ENCODE results near the gene SCN3B.
"Not testable (repeated sequence)": the region's sequence is repeated elsewhere in the genome, so short reads cannot be mapped to it uniquely, and the experiment has no call there.

The SCN3B gene

GRCh38 chr11:123678246-123678645 lies 23.8 kb upstream of the SCN3B start:
- DNase-seq = no peak
- TF ChIP-seq GATA1 (IDR thresholded peaks at IDR 0.05; ENCODE audit: low read depth, low read length) = no peak

DNA sequence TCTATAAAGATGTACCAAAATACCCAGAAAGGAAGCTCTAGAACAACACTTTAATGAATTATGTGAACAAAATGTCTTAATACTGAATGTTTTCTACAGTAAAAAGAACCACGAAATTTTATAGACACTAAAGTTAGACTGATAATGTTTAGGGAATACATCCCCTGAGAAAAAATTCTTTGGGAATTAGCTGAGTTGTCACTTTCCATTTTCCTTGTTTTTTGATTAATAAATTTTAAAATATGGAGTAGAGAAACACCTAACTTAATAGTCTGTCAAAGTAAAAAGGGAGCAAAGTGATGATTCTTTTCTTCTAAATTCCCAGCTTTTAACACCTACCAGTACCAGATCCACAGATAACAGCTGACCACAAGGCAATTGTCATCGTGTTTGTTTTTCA lies 23.1 kb upstream of the SCN3B start:
- no peak for DNase-seq
- no peak for TF ChIP-seq GATA1 (IDR thresholded peaks at IDR 0.05; ENCODE audit: low read depth, low read length)
- TF ChIP-seq POLR2A (IDR thresholded peaks at IDR 0.05; ENCODE audit: low read length) = no peak

GRCh38 chr11:123674297-123674696 lies 19.9 kb upstream of the SCN3B start:
- DNase-seq = no peak
- TF ChIP-seq GATA1 (IDR thresholded peaks at IDR 0.05; ENCODE audit: low read depth, low read length) = no peak
- TF ChIP-seq POLR2A (IDR thresholded peaks at IDR 0.05; ENCODE audit: low read length) = no peak

DNA sequence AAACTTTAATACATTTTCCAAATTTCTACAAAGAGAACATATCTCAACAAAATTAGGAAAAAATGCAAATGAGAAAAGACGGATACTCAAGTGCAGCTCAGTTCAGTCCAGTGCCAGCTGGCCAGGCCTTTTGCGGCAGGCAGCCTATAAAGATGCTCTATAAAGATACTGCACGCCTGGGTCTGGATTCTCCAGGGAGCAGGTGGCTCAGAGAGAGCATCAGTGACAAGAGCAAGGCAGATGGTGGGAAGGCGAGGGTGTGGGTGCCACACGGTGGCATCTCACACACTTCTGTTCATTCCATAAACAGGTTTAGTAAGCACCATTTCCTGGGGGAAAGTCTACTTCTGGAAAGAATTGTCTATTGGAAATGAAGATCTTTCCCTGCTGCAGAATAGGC lies 18.1 kb upstream of the SCN3B start:
- no peak for TF ChIP-seq GATA1 (IDR thresholded peaks at IDR 0.05; ENCODE audit: low read depth, low read length)
- no peak for TF ChIP-seq POLR2A (IDR thresholded peaks at IDR 0.05; ENCODE audit: low read length)
- no peak for DNase-seq

GRCh38 chr11:123671534-123671933 lies 17.1 kb upstream of the SCN3B start:
- DNase-seq = no peak
- no peak for TF ChIP-seq GATA1 (IDR thresholded peaks at IDR 0.05; ENCODE audit: low read depth, low read length)
- no peak for TF ChIP-seq POLR2A (IDR thresholded peaks at IDR 0.05; ENCODE audit: low read length)

GRCh38 chr11:123670081-123670480 lies 15.7 kb upstream of the SCN3B start:
- TF ChIP-seq POLR2A (IDR thresholded peaks at IDR 0.05; ENCODE audit: low read length) = no peak
- no peak for TF ChIP-seq GATA1 (IDR thresholded peaks at IDR 0.05; ENCODE audit: low read depth, low read length)
- no peak for DNase-seq

- TF ChIP-seq GATA1 (IDR thresholded peaks at IDR 0.05; ENCODE audit: low read depth, low read length) (no peak), POLR2A (IDR thresholded peaks at IDR 0.05; ENCODE audit: low read length) (no peak)
- DNase-seq = no peak
Observed at GRCh38 chr11:123665306-123665705, 10.9 kb upstream of the SCN3B start.

GRCh38 chr11:123659965-123660364 lies 5.5 kb upstream of the SCN3B start:
- not testable (repeated sequence) for DNase-seq

GRCh38 chr11:123659311-123659710 lies 4.9 kb upstream of the SCN3B start:
- TF ChIP-seq POLR2A (IDR thresholded peaks at IDR 0.05; ENCODE audit: low read length) = no peak
- TF ChIP-seq GATA1 (IDR thresholded peaks at IDR 0.05; ENCODE audit: low read depth, low read length) = no peak
- no peak for DNase-seq

GRCh38 chr11:123653827-123654565 lies 428 bp downstream of the SCN3B start:
- TF ChIP-seq POLR2A (IDR thresholded peaks at IDR 0.05; ENCODE audit: low read length) = no peak

DNA sequence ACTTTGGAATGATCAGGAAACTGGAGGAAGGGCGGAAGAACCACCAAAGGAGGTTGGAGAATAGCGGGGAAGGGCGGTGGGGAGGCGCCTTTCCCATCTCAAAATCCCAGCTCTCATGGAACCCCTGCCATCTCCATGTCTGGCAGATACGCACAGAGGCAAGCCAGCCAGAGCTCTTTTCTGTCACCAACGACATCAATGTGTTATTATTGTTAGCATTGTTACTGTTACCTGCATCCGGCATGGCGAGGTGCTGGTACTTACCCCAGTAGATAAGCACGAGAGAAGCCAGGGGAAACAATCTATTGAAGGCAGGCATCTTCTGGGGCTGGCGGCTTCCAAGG lies 969 bp downstream of the SCN3B start:
- no peak for DNase-seq
- no peak for TF ChIP-seq POLR2A (IDR thresholded peaks at IDR 0.05; ENCODE audit: low read length)
- TF ChIP-seq GATA1 (IDR thresholded peaks at IDR 0.05; ENCODE audit: low read depth, low read length) = no peak

More at GRCh38 chr11:123653827-123654565, 428 bp downstream of the SCN3B start:
- DNase-seq = peak; percentile 15 to 20

GRCh38 chr11:123652599-123652998 lies 1.8 kb downstream of the SCN3B start:
- DNase-seq = no peak
- TF ChIP-seq POLR2A (IDR thresholded peaks at IDR 0.05; ENCODE audit: low read length) = no peak
- TF ChIP-seq GATA1 (IDR thresholded peaks at IDR 0.05; ENCODE audit: low read depth, low read length) = no peak

GRCh38 chr11:123650901-123651300 lies 3.5 kb downstream of the SCN3B start:
- DNase-seq = no peak
- TF ChIP-seq GATA1 (IDR thresholded peaks at IDR 0.05; ENCODE audit: low read depth, low read length) (no peak), POLR2A (IDR thresholded peaks at IDR 0.05; ENCODE audit: low read length) (no peak)

DNA sequence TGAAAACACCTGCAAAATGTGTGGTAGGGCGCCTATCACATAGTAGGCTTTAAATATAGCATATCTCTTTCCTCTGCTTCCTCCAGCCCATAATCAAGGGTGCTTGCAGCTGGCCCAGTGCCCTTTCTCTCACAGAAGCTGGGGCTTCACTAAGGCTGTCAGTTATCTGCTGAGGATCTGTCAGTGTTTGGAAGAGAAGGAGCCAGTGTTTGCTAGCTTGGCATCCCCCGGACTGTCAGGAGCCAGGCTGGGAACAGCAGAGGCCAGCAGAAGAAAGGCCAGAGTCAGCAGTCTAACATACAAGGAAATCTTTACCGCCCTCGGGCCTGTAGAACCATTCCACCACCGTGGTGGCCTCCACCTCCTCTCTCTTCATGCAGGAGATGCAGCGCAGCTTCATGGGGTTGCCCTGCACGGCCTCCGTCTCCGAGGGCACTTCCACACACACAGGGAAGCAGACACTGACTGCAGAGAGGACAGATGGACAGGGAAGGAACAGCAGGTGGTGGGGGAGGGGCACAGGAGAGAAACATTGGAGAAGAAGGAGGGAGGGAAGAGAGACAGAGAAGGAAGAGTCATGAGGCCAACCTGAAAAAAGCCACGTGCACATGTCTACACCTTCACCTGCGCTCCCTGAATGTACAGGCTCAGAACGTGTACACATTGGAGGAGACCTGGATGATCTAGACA lies 9.0 kb downstream of the SCN3B start:
- TF ChIP-seq POLR2A (IDR thresholded peaks at IDR 0.05; ENCODE audit: low read length) (no peak), GATA1 (IDR thresholded peaks at IDR 0.05; ENCODE audit: low read depth, low read length) (no peak)
- no peak for DNase-seq

- TF ChIP-seq GATA1 (IDR thresholded peaks at IDR 0.05; ENCODE audit: low read depth, low read length) = no peak
- no peak for TF ChIP-seq POLR2A (IDR thresholded peaks at IDR 0.05; ENCODE audit: low read length)
- DNase-seq = no peak
Observed at GRCh38 chr11:123642435-123642834, 12.0 kb downstream of the SCN3B start.

All from erythroblast (primary cell).